ENCODE measurements around the gene JAK1. TPM values are rescaled to one million over a fixed set of nuclear protein-coding genes. Genes with fewer than 3 reads are reported as not detected.

The JAK1 gene
- total and polyA plus RNA-seq, 2 of the 8 experiments (the other 6 are each of a cell fraction or from before 2014, with no cell fraction given): 7.8 to 24.5 TPM

DNA sequence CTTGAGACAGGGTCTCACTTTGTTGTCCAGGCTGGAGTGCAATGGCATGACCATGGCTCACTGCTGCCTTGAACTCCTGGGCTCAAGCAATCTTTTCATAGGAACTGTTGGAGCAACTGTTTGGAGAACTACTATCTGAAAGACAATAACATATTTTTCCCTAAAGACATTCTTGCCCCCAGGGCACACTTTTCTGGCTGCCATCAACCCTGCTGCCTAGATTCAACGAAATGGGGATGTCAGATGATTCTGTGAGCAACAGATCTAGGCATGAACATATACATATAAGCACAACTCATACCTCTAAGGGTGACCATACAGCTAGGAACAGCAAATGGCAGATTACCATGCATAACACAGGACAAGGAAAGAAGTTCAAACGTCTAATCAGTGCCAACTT, 27.4 kb downstream of the JAK1 start:
- Histone ChIP-seq H3K27ac (ENCODE audit: low read depth, low read length) (no peak overlapping the region), H2BK12ac (ENCODE audit: low read depth, low read length) (no peak overlapping the region), H3K4me1 (replicated peaks in 1 of 4; ENCODE audit: control insufficient read depth in 3 of 4, insufficient read depth in 4 of 4, low read length in 3 of 4) (no peaks in the 10 kb centered on the region; a peak in 1 of 7 replicates), H3K4me2 (ENCODE audit: insufficient read depth in 1 of 2, low read depth in 2 of 2, low read length in 2 of 2) (no peak overlapping the region), H3K79me1 (ENCODE audit: low read depth, low read length) (no peaks in the 10 kb centered on the region), H2BK20ac (ENCODE audit: low read length) (no peak overlapping the region), H3K79me2 (ENCODE audit: control insufficient read depth in 1 of 2, insufficient read depth in 2 of 2, low read length in 2 of 2) (no peaks in the 10 kb centered on the region), H3K4ac (replicated peaks; ENCODE audit: insufficient read length, low read depth, low read length) (no peak overlapping the region), H3K23ac (ENCODE audit: insufficient read length) (no peak overlapping the region), H3K9me3 (ENCODE audit: insufficient read depth in 2 of 2, low read depth in 1 of 2, low read length in 1 of 2) (no peaks in the 10 kb centered on the region), H4K91ac (replicated peaks; ENCODE audit: insufficient read length, low read length) (no peak overlapping the region), H4K8ac (ENCODE audit: extremely low read depth, insufficient read depth, low read length) (no peak overlapping the region), H3K18ac (ENCODE audit: extremely low read depth, low read length) (no peak overlapping the region), H4K20me1 (replicated peaks in 1 of 2; ENCODE audit: control insufficient read depth in 1 of 2, insufficient read depth in 2 of 2, low read length in 2 of 2) (peaks cover 0 to 2% of the 10 kb centered on the region in 2 experiments), H2BK5ac (ENCODE audit: low read depth, low read length) (no peak overlapping the region; the same call in 1 of the 2 replicates), H3K56ac (replicated peaks; ENCODE audit: insufficient read length, low read depth, low read length) (no peak overlapping the region), H4K5ac (ENCODE audit: insufficient read length, low read depth, low read length) (no peak overlapping the region), H3K4me3 (ENCODE audit: extremely low read depth in 1 of 4, insufficient read depth in 2 of 4, low read depth in 3 of 4, low read length in 4 of 4) (no peak overlapping the region), H2AFZ (ENCODE audit: low read length) (no peak overlapping the region), H2AK5ac (ENCODE audit: low read depth, low read length) (no peak overlapping the region), H3K27me3 (replicated peaks in 1 of 4; ENCODE audit: control insufficient read depth in 3 of 4, extremely low read depth in 1 of 4, insufficient read depth in 3 of 4, low read length in 3 of 4) (no peaks in the 10 kb centered on the region), H2BK120ac (replicated peaks; ENCODE audit: low read depth, low read length) (no peak overlapping the region), H3K14ac (ENCODE audit: insufficient read length) (no peak overlapping the region), H2BK15ac (ENCODE audit: low read length) (no peak overlapping the region), H3K9ac (replicated peaks in 1 of 4; ENCODE audit: extremely low read depth in 1 of 4, low read depth in 3 of 4, low read length in 3 of 4) (no peak overlapping the region), H3K23me2 (ENCODE audit: low read depth, low read length) (no peaks in the 10 kb centered on the region), H3K36me3 (ENCODE audit: control insufficient read depth in 2 of 4, insufficient read depth in 4 of 4, low read length in 3 of 4) (no peaks in the 10 kb centered on the region)
- ChIA-PET POLR2A (ENCODE audit: partially characterized antibody) (no interaction called here), CTCF (ENCODE audit: partially characterized antibody) (no interaction called here)
- 75% methylated on average over 2 of the region's 2 CpGs; no CpG with 5 or more reads in 1 of the 2 experiments for WGBS, 2 experiments (ENCODE audit: extremely low coverage in 1 of 2, insufficient coverage in 1 of 2, insufficient read length in 1 of 2, insufficient replicate concordance in 2 of 2, low coverage in 1 of 2, low lambda C conversion rate in 2 of 2, missing lambda C conversion rate in 1 of 2)
- FAIRE-seq (no peak), DNase-seq (ENCODE audit: low read depth in 1 of 2, low spot score in 2 of 2) (no peak)
- no peak for TF ChIP-seq TAF1 (IDR thresholded peaks at IDR 0.05; ENCODE audit: low read depth, low read length)
- no peak for TF ChIP-seq RXRA (IDR thresholded peaks at IDR 0.05; ENCODE audit: insufficient read depth, low read depth, low read length)
- TF ChIP-seq TAF7 (optimal IDR thresholded peaks at IDR 0.05; ENCODE audit: borderline replicate concordance, low read depth, low read length): no peak
- TF ChIP-seq FOSL1 (IDR thresholded peaks at IDR 0.05; ENCODE audit: insufficient read depth, low read depth, low read length): no peak
- TF ChIP-seq KDM5A (IDR thresholded peaks at IDR 0.05; ENCODE audit: low read length): no peak
- TF ChIP-seq TBP (IDR thresholded peaks at IDR 0.05; ENCODE audit: low read depth, low read length): no peak
- no peak for TF ChIP-seq USF2 (IDR thresholded peaks at IDR 0.05; ENCODE audit: low read length)
- no peak for TF ChIP-seq PHF8 (conservative IDR thresholded peaks at IDR 0.05; ENCODE audit: low read depth, low read length)
- TF ChIP-seq KDM1A (IDR thresholded peaks at IDR 0.05; ENCODE audit: borderline replicate concordance, low read length): no peak
- TF ChIP-seq MAX (IDR thresholded peaks at IDR 0.05): no peak
- TF ChIP-seq EGR1 (IDR thresholded peaks at IDR 0.05; ENCODE audit: borderline replicate concordance, low read depth, low read length): no peak
- no peak for TF ChIP-seq CHD2 (IDR thresholded peaks at IDR 0.05; ENCODE audit: low read length)

All from H1 (cell line).